ENCODE results near the gene TANC1.
A peak's percentile ranks its signal among the peaks of the same experiment; 100 is the strongest.
"Not testable (repeated sequence)": the region's sequence is repeated elsewhere in the genome, so short reads cannot be mapped to it uniquely, and the experiment has no call there.

TANC1 gene

GRCh38 chr2:159124441-159124911 lies 156.0 kb downstream of the TANC1 start:
- no peak for DNase-seq

- no peak for DNase-seq
Observed at GRCh38 chr2:159124931-159125467, 156.6 kb downstream of the TANC1 start.

GRCh38 chr2:159125858-159126257 lies 157.4 kb downstream of the TANC1 start:
- no peak for DNase-seq

- DNase-seq = no peak
Observed at GRCh38 chr2:159126432-159127022, 158.1 kb downstream of the TANC1 start.

GRCh38 chr2:159128191-159128590 lies 159.8 kb downstream of the TANC1 start:
- no peak for DNase-seq

- no peak for DNase-seq
Observed at GRCh38 chr2:159129269-159129668, 160.8 kb downstream of the TANC1 start.

GRCh38 chr2:159129824-159130223 lies 161.4 kb downstream of the TANC1 start:
- DNase-seq = peak; percentile 77

GRCh38 chr2:159130302-159130701 lies 161.9 kb downstream of the TANC1 start:
- no peak for DNase-seq

- no peak for DNase-seq
Observed at GRCh38 chr2:159131267-159131913, 162.9 kb downstream of the TANC1 start.

- DNase-seq = no peak
Observed at GRCh38 chr2:159131914-159132281, 163.5 kb downstream of the TANC1 start.

GRCh38 chr2:159133797-159134196 lies 165.4 kb downstream of the TANC1 start:
- no peak for DNase-seq

- no peak for DNase-seq
Observed at GRCh38 chr2:159134979-159135378, 166.5 kb downstream of the TANC1 start.

- DNase-seq = no peak
Observed at GRCh38 chr2:159136391-159136790, 168.0 kb downstream of the TANC1 start.

GRCh38 chr2:159137511-159138241 lies 169.2 kb downstream of the TANC1 start:
- no peak for DNase-seq

- no peak for DNase-seq
Observed at GRCh38 chr2:159138642-159139182, 170.3 kb downstream of the TANC1 start.

GRCh38 chr2:159139216-159139933 lies 170.9 kb downstream of the TANC1 start:
- no peak for DNase-seq

GRCh38 chr2:159140070-159140769 lies 171.8 kb downstream of the TANC1 start:
- no peak for DNase-seq

GRCh38 chr2:159140821-159141220 lies 172.4 kb downstream of the TANC1 start:
- DNase-seq = not testable (repeated sequence)

GRCh38 chr2:159144776-159145614 lies 176.6 kb downstream of the TANC1 start:
- DNase-seq = no peak

- DNase-seq = no peak
Observed at GRCh38 chr2:159145745-159146354, 177.4 kb downstream of the TANC1 start.

Measured in DMS79 (cell line).